Parietal lobe (tissue), 1 donor: ENCODE results near the gene DLX1. TPM values are rescaled to one million over a fixed set of nuclear protein-coding genes. Genes with fewer than 3 reads are reported as not detected.

ENCODE experiments used
- total RNA-seq: library from RNA; depleted of rRNA; stranded (reverse); fragments of >200 nt; gene quantifications from one replicate; pipeline ENCODE4 v1.2.3, GENCODE V29; 2014

Gene DLX1
- 31.6 TPM for total RNA-seq

GRCh38 chr2:172085460-172086159 lies at the start of gene DLX1:
DLX1 (plus strand) TSS chr2:172085507; CDS start chr2:172085678, 171 bp downstream.

DNA sequence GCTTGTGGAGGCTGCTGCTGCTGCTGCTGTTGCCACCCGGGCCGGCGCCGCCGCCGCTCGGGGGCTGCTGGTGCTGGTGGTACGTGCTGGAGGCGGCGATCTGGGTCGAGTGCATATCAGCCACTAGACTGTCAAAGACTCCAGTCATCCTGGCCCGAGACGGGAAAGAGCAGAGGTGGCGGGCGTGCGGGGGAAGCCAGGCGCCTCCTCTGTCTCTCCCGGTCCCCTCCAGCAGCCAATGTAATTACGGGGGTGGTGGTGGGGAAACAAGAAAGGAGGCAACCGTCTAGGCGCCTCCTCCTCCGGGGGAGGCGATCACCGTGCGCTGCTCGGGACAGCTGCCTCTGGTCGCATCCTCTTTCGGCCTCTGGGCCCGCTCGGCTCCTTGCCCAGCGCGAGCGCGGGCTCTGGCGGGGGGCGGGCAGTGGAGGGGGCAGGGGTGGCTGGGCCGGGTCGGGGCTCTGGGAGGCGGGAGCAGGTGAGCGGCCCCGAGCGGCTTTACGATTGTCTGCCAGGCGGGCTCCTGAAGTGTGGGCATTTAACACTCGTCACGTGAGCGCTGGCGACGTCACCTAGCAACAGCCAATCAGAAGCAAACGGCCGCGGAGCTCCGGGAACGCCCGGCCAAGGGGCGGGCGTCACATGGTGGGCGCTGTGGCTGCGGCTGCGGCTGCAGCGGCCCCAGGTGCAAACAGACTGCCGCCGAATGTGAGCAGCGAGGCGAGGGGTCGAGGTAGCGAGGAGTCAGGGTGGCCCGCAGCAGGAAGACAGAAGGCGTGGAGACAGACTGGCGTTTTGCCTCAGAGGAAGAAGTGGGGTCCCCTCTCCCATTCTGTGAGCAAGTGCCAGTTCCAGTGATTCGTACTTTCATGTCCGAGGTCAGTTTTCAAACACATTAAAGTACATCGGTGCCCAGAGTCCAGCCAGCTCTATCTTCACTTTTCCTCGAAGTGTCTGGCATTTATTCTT lies 17.4 kb downstream of the DLX1 start, which contains the start of gene DLX2:
Gene DLX2, minus strand, starts transcription at position 510 of the 969 bp plus-strand sequence. Its CDS starts 362 bp downstream, at position 148.

Other genes starting within 250 kb of the DLX1 start
- 91.1 TPM for gene SLC25A12, start 191.3 kb upstream of the DLX1 start, total RNA-seq
- 44.8 TPM for gene HAT1, start 163.0 kb upstream of the DLX1 start, total RNA-seq
- gene METAP1D, start 85.6 kb upstream of the DLX1 start, total RNA-seq, result 16.0 TPM
- gene DLX2, start 17.4 kb downstream of the DLX1 start, total RNA-seq, result 9.4 TPM